ENCODE results near the gene CCSAP. TPM values are rescaled to one million over a fixed set of nuclear protein-coding genes. Genes with fewer than 3 reads are reported as not detected.
A peak's percentile ranks its signal among the peaks of the same experiment; 100 is the strongest.

CCSAP gene, protein sequence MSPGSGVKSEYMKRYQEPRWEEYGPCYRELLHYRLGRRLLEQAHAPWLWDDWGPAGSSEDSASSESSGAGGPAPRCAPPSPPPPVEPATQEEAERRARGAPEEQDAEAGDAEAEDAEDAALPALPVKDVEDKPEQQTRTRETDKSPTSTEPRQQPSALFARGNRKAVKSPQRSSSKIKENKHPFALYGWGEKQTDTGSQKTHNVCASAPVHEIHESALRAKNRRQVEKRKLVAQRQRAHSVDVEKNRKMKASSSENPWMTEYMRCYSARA
- total RNA-seq, result 1 to 10 TPM; 3.3 to 4.4 (median 3.5) TPM
- 2.1 TPM for polyA plus RNA-seq
- long read RNA-seq, donor 1, full-length matches to known transcripts, result 8 of 8 reads
- long read RNA-seq, donor 1, partial matches to known transcripts, result 0 of 8 reads
- long read RNA-seq, donor 1, other reads (novel, unspliced or antisense), result 0 of 8 reads
- long read RNA-seq, donor 2, result 0 reads
- long read RNA-seq, donor 3, result 0 reads
- long read RNA-seq, donor 4, full-length matches to known transcripts, result 1 of 1 reads
- long read RNA-seq, donor 4, partial matches to known transcripts, result 0 of 1 reads
- long read RNA-seq, donor 4, other reads (novel, unspliced or antisense), result 0 of 1 reads

DNA sequence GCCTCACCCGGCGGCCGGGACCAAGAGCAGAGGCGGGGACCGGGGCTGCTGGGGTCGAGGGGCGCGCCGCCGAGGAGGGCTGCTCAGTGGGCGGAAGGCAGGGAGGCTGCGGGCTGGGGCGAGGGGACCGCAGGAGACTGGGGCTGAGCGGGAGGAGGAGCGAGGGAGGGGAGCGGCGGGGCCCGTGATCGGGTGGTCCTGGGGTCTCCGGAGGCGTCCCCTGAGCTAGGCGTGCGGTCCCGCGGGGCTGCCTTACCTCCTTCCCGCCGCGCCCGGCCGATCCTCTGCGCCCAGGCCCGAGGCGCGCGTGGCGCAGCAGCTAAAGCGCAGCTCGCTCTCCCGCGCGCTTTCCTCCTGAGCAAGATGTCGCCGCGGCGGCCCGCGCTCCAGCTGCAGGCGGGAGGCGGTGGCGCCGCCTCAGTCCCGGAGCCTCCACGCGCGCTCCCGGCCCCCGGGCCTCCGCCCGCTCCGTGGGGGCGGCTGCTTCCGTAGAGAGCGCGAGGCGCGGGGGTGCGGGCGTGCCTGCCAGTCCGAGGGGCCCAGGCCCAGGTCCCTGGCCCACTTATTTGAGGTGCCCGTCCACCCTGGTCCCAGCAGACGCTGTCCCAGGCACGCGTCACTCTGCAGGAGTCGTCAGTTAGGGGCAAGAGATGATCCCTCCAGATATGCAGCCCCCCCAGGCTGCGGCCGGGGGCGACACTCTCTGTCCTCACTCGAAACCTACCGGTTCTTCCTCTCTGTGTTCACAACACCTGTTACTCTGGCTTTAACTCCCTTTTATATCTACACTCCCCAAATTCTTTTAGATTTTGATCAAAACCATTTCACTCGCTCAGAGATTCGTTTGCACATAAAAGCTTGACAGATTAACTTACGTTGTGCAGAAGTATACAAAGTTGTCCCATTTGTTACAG lies at the start of gene CCSAP:
CCSAP (minus strand) TSS at position 392 of the 914 bp plus-strand sequence. CDS start 582 bp downstream, outside the sequence.
- peaks cover 2% of the 10 kb centered on the region for H3K4me1 ChIP-seq (ENCODE audit: control insufficient read depth, insufficient read depth, low read length)
- intact Hi-C loops (cut with DNase I), result loop anchor here in 1 of 4 donors (5.0 kb wide), 1 partner anchor 71 kb away; the partner anchor contains the start of gene RAB4A
- H3K9me3 ChIP-seq (ENCODE audit: control insufficient read depth, low read length), result no peaks in the 10 kb centered on the region
- under 1% methylated on average over 83 of the region's 83 CpGs for WGBS
- peak; percentile 86 to 89 for ATAC-seq
- peak; percentile 58 to 86 (median 85) for DNase-seq
- H3K4me3 ChIP-seq (ENCODE audit: low read length), result peak within 1 kb of the TSS; percentile 81
- peak within 1 kb of the TSS; percentile 78 for H3K27ac ChIP-seq (ENCODE audit: low read length)
- H3K27me3 ChIP-seq (ENCODE audit: control insufficient read depth, insufficient read depth), result no peaks in the 10 kb centered on the region

DNA sequence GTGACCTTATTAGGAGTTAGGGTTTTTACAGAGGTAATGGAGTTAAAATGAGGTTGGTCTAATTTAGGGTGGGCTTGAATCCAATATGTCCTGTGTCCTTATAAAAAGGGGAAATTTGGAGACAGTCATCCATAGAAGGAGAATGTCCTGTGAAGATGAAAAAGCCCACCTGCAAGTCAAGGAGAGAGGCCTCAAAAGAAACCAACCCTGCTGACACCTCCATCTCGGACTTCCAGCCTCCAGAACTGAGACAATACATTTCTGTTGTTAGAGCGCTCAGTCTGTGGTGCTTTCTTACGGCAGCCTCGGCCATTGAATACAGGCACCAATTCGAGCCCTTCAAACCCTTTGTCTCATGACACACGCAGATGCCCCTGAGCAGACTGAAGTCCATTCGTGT lies 47.3 kb upstream of the CCSAP start:
- DNase-seq (no peak), ATAC-seq (no peak)
- WGBS, result 89% methylated on average over 7 of the region's 7 CpGs
- Histone ChIP-seq H3K9me3 (ENCODE audit: control insufficient read depth, low read length) (no peaks in the 10 kb centered on the region), H3K27ac (ENCODE audit: low read length) (no peak overlapping the region), H3K4me1 (ENCODE audit: control insufficient read depth, insufficient read depth, low read length) (no peaks in the 10 kb centered on the region), H3K27me3 (ENCODE audit: control insufficient read depth, insufficient read depth) (no peaks in the 10 kb centered on the region), H3K4me3 (ENCODE audit: low read length) (no peak overlapping the region)
- intact Hi-C loops (cut with DNase I), result no loop called here

DNA sequence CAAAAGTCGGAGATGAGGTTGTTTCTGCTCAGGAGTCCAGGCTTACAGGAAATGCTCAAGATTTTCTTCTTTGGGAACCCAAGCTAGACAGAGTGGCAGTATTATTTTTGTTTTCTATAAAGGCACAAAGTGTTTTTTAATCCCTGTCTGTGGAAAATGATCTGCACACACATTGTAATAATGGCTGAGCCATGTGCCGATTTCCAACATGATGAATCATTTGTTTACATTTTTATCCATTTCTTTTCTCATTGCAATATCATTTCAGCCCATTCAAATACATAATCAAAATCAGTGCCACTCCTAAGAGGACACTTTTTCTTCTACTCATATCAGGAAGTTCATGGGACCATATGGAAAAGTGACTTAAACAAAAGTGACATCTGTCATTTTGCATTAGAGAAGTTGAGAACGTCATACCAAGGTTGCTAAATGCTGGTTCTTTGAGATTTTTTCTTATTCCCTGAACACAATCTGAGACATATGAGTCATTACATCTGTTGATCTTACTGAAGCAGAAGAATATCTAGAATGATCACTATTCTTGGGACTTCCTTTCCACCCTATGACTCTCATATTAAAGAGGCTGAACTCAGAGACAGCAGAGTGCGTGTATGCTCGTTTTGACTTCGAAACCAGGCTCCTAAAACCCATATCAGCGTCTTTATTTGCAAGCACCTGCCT lies 46.2 kb upstream of the CCSAP start:
- Histone ChIP-seq H3K4me1 (ENCODE audit: control insufficient read depth, insufficient read depth, low read length) (no peaks in the 10 kb centered on the region), H3K4me3 (ENCODE audit: low read length) (no peak overlapping the region), H3K27ac (ENCODE audit: low read length) (no peak overlapping the region), H3K9me3 (ENCODE audit: control insufficient read depth, low read length) (no peaks in the 10 kb centered on the region), H3K27me3 (ENCODE audit: control insufficient read depth, insufficient read depth) (no peaks in the 10 kb centered on the region)
- WGBS, result 77% methylated on average over 7 of the region's 7 CpGs
- ATAC-seq, result no peak
- intact Hi-C loops (cut with DNase I), result no loop called here
- no peak for DNase-seq

DNA sequence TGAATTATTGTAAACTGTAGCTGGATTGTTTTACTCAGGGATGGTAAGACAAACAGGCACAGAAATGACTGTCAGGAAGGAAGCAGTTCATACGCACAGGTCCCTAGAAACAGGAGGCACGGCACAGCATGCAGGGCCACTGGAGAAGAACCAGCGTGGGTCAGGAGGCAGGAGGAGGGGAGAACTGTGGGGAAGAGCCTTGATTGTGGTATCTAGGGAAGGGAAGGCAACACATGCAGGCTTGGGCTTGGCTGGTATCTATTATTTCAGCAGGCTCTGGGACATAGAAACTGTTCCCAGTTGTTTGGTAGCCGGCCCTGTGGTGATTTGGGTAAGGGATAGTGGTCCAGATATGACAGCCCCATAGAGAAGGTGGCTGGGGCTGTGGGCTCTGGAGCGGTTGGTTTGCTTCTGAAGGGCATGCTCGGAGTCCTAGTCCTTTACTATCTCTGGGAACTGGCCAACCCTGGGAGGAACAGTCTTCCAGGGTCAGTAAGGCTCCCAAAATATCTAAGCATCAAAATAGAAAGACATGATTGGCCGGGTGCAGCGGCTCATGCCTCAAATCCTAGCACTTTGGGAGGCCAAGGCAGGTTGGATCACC lies 43.1 kb upstream of the CCSAP start:
- 54% methylated on average over 8 of the region's 8 CpGs for WGBS
- no peaks in the 10 kb centered on the region for H3K9me3 ChIP-seq (ENCODE audit: control insufficient read depth, low read length)
- H3K27ac ChIP-seq (ENCODE audit: low read length), result peak overlapping the region; percentile 72
- no peak for DNase-seq
- peak in 1 of 2 donors; percentile 43 for ATAC-seq
- H3K27me3 ChIP-seq (ENCODE audit: control insufficient read depth, insufficient read depth), result no peaks in the 10 kb centered on the region
- H3K4me3 ChIP-seq (ENCODE audit: low read length), result no peak overlapping the region
- intact Hi-C loops (cut with DNase I), result no loop called here
- H3K4me1 ChIP-seq (ENCODE audit: control insufficient read depth, insufficient read depth, low read length), result no peaks in the 10 kb centered on the region

DNA sequence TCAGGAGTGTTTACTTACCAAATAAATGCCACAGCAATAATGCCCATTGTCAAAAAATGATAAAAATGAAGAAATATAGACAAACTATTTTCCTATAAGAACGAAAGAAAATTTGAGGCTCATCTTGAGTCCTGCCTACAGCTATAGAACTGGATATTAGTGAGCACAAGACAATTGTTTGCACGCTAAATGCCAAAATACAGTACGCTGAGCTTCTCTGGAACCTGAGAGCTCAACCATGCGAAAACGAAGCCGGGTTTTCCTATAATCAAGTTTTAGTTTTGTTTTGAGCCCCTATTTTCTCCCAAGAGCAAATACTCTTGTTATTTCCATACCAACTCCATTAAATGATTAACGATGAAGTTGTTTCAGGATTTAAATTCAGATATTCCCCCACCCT lies 42.0 kb upstream of the CCSAP start:
- 92% methylated on average over 7 of the region's 7 CpGs for WGBS
- DNase-seq, result no peak
- ATAC-seq, result no peak
- no peaks in the 10 kb centered on the region for H3K9me3 ChIP-seq (ENCODE audit: control insufficient read depth, low read length)
- no peak overlapping the region for H3K4me3 ChIP-seq (ENCODE audit: low read length)
- no peak overlapping the region for H3K27ac ChIP-seq (ENCODE audit: low read length)
- intact Hi-C loops (cut with DNase I), result no loop called here
- no peaks in the 10 kb centered on the region for H3K27me3 ChIP-seq (ENCODE audit: control insufficient read depth, insufficient read depth)
- H3K4me1 ChIP-seq (ENCODE audit: control insufficient read depth, insufficient read depth, low read length), result no peaks in the 10 kb centered on the region

DNA sequence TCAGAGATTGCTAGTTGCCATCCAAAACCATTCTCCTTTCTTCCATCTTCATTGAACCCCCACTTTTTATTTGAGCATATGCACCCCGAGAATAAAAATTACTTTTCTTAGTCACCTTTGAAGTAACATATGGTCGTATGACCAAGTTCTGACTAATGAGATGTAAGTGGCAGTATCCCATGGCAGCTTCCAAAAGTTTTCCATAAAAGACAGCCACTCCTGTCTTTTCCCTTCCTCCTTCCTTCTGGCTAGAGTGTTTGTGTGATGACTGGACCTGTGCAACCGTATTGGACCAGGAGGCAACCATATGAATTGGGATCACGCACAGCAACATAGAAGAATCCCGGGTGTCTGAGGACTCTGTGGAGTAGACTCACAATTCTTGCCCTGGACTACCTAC lies 41.1 kb upstream of the CCSAP start:
- 93% methylated on average over 5 of the region's 5 CpGs for WGBS
- intact Hi-C loops (cut with DNase I), result no loop called here
- ATAC-seq (no peak), DNase-seq (no peak)
- Histone ChIP-seq H3K27ac (ENCODE audit: low read length) (no peak overlapping the region), H3K9me3 (ENCODE audit: control insufficient read depth, low read length) (no peaks in the 10 kb centered on the region), H3K4me1 (ENCODE audit: control insufficient read depth, insufficient read depth, low read length) (no peaks in the 10 kb centered on the region), H3K4me3 (ENCODE audit: low read length) (no peak overlapping the region), H3K27me3 (ENCODE audit: control insufficient read depth, insufficient read depth) (no peaks in the 10 kb centered on the region)

DNA sequence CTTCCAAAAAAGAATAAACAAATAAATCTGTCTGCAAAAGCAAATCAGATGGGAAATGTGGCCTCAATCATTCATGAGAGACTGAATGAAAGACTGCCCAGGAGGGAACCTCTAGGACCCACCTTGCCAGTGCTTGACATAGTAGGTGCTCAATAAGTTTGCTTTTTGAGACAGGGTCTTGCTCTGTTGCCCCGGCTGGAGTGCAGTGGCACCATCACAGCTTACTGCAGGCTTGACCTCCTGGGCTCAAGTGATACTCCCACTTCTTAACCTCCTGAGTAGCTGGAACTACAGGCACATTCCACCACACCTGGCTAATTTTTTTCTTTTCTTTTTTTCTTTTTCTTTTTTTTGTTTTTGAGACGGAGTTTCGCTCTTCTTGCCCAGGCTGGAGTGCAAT lies 40.3 kb upstream of the CCSAP start:
- Histone ChIP-seq H3K4me3 (ENCODE audit: low read length) (no peak overlapping the region), H3K27ac (ENCODE audit: low read length) (no peak overlapping the region), H3K27me3 (ENCODE audit: control insufficient read depth, insufficient read depth) (no peaks in the 10 kb centered on the region), H3K9me3 (ENCODE audit: control insufficient read depth, low read length) (no peaks in the 10 kb centered on the region), H3K4me1 (ENCODE audit: control insufficient read depth, insufficient read depth, low read length) (no peaks in the 10 kb centered on the region)
- intact Hi-C loops (cut with DNase I), result no loop called here
- DNase-seq, result no peak
- 98% methylated on average over 3 of the region's 3 CpGs for WGBS
- ATAC-seq, result no peak

DNA sequence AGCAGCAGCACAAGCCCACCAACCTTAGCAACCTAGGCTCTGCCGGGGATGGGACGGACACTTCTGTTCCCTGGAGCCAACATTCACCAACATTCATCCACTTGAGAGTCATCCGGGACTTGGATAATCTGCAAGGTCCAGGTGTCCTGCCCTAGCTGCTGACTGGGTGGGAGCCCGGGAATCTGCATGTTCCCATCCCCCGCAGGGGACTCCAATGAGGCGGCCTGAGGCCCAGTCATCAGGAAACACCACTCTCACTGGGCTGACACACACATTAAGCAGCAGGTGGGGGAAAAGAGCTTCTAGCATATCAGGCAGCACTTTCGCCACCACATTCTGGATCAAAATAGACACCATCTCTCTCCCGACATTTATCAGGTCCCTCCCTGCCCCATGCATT lies 38.4 kb upstream of the CCSAP start:
- Histone ChIP-seq H3K27ac (ENCODE audit: low read length) (no peak overlapping the region), H3K27me3 (ENCODE audit: control insufficient read depth, insufficient read depth) (no peaks in the 10 kb centered on the region), H3K4me3 (ENCODE audit: low read length) (no peak overlapping the region), H3K9me3 (ENCODE audit: control insufficient read depth, low read length) (no peaks in the 10 kb centered on the region), H3K4me1 (ENCODE audit: control insufficient read depth, insufficient read depth, low read length) (no peaks in the 10 kb centered on the region)
- ATAC-seq, result peak; percentile 31 to 59
- intact Hi-C loops (cut with DNase I), result no loop called here
- no peak for DNase-seq
- 48% methylated on average over 8 of the region's 8 CpGs for WGBS

DNA sequence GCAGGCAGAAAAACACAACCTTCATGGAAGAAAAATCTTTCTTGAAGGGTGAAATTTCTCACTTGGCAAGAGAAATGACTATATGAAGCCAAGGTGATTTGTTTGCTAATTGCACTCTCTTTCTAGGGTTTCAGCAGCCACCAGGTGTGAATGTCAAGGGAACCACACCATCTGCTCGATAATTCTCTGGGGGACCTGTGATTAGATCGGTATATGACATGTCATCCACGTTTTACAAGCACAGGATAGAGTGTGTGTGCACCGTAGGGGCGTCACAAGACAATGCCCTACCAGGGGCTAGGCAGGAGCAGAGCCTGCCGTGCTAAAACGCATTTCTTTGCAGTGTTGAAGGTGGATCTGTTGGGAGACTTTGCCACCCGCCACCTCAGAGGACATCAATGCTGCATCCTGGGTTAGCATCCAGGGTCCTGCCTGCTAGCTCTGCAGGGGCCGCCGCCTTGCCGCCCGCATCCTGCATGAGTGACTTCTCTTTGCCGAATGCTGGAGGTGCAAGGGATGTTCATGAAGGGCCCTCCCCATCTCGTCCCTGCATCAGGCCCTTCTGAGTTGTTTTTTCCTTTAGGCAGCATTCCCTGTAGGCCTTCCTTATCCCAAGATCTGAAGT lies 37.8 kb upstream of the CCSAP start:
- no peak for DNase-seq
- H3K4me1 ChIP-seq (ENCODE audit: control insufficient read depth, insufficient read depth, low read length), result no peaks in the 10 kb centered on the region
- WGBS, result 74% methylated on average over 14 of the region's 14 CpGs

DNA sequence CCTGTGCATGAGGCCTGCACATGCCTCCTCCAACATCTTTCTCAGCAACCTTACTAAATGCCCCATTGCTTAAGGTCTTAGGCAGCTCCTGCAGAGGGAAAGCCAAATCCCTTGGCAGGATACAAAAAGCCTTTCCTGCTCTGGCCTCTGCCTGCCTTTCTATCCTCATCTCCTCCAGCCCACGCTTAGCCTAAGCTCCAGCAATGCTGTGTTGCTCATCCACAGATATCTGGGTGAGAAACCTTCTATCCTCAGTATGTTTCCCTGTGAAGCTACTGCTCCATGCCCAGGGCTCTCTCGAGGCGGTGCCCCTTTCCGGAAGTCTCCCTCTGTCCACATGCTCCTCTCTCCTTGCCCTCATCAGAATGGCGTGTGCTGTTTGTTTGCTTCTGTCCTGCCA lies 37.0 kb upstream of the CCSAP start:
- WGBS, result 57% methylated on average over 5 of the region's 5 CpGs
- Histone ChIP-seq H3K4me1 (ENCODE audit: control insufficient read depth, insufficient read depth, low read length) (no peaks in the 10 kb centered on the region), H3K27me3 (ENCODE audit: control insufficient read depth, insufficient read depth) (no peaks in the 10 kb centered on the region), H3K27ac (ENCODE audit: low read length) (no peak overlapping the region), H3K4me3 (ENCODE audit: low read length) (no peak overlapping the region), H3K9me3 (ENCODE audit: control insufficient read depth, low read length) (no peaks in the 10 kb centered on the region)
- intact Hi-C loops (cut with DNase I), result no loop called here
- ATAC-seq, result no peak
- no peak for DNase-seq

More for the DNA sequence above, 37.8 kb upstream of the CCSAP start:
- intact Hi-C loops (cut with DNase I), result no loop called here
- ATAC-seq, result no peak
- H3K27ac ChIP-seq (ENCODE audit: low read length), result no peak overlapping the region
- H3K9me3 ChIP-seq (ENCODE audit: control insufficient read depth, low read length), result no peaks in the 10 kb centered on the region
- H3K27me3 ChIP-seq (ENCODE audit: control insufficient read depth, insufficient read depth), result no peaks in the 10 kb centered on the region
- no peak overlapping the region for H3K4me3 ChIP-seq (ENCODE audit: low read length)
